ENCODE measurements around the gene ANHX. TPM values are rescaled to one million over a fixed set of nuclear protein-coding genes. Genes with fewer than 3 reads are reported as not detected.

ANHX gene
- total RNA-seq, 1 experiment from 2014 or later: not detected

DNA sequence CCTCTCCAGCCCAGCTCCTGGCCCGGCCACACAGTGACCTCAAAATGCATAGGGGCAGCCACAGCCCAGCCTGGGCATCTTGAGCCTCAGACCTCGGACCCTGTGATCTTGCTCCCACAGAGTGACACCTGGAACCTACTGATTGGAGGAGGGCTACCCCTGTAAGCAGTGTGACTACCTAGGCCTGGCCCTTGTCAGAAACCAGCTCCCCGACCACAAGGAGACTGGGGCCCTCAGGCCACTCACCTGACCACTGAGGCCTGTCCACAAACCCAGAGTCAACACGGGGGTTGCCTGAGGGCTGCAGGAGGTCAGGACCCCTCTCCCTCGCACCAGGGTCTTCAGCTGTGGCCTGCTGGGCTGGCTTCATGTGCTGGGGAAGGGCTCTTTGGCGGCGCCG, 9.0 kb downstream of the ANHX start:
- TF ChIP-seq CTCF (IDR thresholded peaks at IDR 0.05; ENCODE audit: insufficient read depth in 1 of 2, low read depth in 1 of 2, low read length in 1 of 2, severe bottlenecking in 1 of 2, unreplicated experiment in 1 of 2): no peak
- CTCF ChIA-PET: no interaction called here
- Histone ChIP-seq H3K9me3 (no peaks in the 10 kb centered on the region; the same call in 1 of the 2 replicates), H3K36me3 (ENCODE audit: control insufficient read depth, insufficient read depth, low read length) (no peaks in the 10 kb centered on the region), H3K4me3 (ENCODE audit: low read depth, low read length) (no peak overlapping the region), H3K27me3 (replicated peaks; ENCODE audit: control insufficient read depth, insufficient read depth, low read length) (no peaks in the 10 kb centered on the region), H3K4me1 (no peaks in the 10 kb centered on the region)
- POLR2A ChIA-PET: no interaction called here
- Mint-ChIP-seq H3K27ac (ENCODE audit: unreplicated experiment) (no peak overlapping the region), H3K36me3 (ENCODE audit: insufficient read depth, unreplicated experiment) (peaks cover 5% of the 10 kb centered on the region), H3K27me3 (ENCODE audit: insufficient read depth, unreplicated experiment) (no peaks in the 10 kb centered on the region), H3K4me3 (ENCODE audit: unreplicated experiment) (no peak overlapping the region), H3K4me1 (ENCODE audit: low read depth, unreplicated experiment) (no peaks in the 10 kb centered on the region), H3K9me3 (ENCODE audit: unreplicated experiment) (peaks cover 46% of the 10 kb centered on the region)
- no peak for DNase-seq
- no TSS peak for BruUV-seq (replicated peaks)
- intact Hi-C loops (cut with micrococcal nuclease; ENCODE audit: unreplicated experiment): no loop called here

GRCh38 chr12:133225527-133225926, 10.2 kb downstream of the ANHX start:
- Mint-ChIP-seq H3K27ac (ENCODE audit: unreplicated experiment) (no peak overlapping the region), H3K36me3 (ENCODE audit: insufficient read depth, unreplicated experiment) (peaks cover 5% of the 10 kb centered on the region), H3K9me3 (ENCODE audit: unreplicated experiment) (peaks cover 37% of the 10 kb centered on the region), H3K27me3 (ENCODE audit: insufficient read depth, unreplicated experiment) (no peaks in the 10 kb centered on the region), H3K4me3 (ENCODE audit: unreplicated experiment) (no peak overlapping the region), H3K4me1 (ENCODE audit: low read depth, unreplicated experiment) (no peaks in the 10 kb centered on the region)
- TF ChIP-seq CTCF (IDR thresholded peaks at IDR 0.05; ENCODE audit: insufficient read depth in 1 of 2, low read depth in 1 of 2, low read length in 1 of 2, severe bottlenecking in 1 of 2, unreplicated experiment in 1 of 2): no peak
- DNase-seq: no peak
- ChIA-PET POLR2A (no interaction called here), CTCF (no interaction called here)
- no peaks in the 10 kb centered on the region for H3K36me3 ChIP-seq (ENCODE audit: control insufficient read depth, insufficient read depth, low read length)
- H3K4me3 ChIP-seq (ENCODE audit: low read depth, low read length): no peak overlapping the region
- H3K4me1 ChIP-seq: no peaks in the 10 kb centered on the region
- intact Hi-C loops (cut with micrococcal nuclease; ENCODE audit: unreplicated experiment): no loop called here
- BruUV-seq (replicated peaks): no TSS peak
- no peaks in the 10 kb centered on the region; the same call in 1 of the 2 replicates for H3K9me3 ChIP-seq
- no peaks in the 10 kb centered on the region for H3K27me3 ChIP-seq (replicated peaks; ENCODE audit: control insufficient read depth, insufficient read depth, low read length)

DNA sequence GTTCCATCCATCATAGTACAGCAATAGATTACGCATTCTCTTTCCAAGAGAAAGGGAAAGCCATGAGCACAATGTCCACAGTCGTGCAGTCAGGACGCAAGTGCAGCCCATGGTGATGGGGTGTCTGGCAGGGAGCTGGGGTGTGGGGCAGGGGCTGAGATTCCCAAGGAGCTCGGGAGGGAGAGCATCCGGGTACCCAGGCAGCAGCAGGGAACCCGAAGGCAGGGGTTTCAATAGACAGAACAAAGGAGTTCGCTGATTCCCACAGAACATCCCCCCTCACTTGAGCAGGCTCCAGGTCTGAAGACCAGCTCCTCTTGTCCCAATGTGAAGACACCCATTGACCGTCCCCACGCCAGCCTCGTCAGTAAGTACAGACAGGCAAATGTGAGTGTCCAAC, 13.5 kb downstream of the ANHX start:
- BruUV-seq (replicated peaks): no TSS peak
- Mint-ChIP-seq H3K4me3 (ENCODE audit: unreplicated experiment) (no peak overlapping the region), H3K36me3 (ENCODE audit: insufficient read depth, unreplicated experiment) (no peaks in the 10 kb centered on the region), H3K27me3 (ENCODE audit: insufficient read depth, unreplicated experiment) (no peaks in the 10 kb centered on the region), H3K4me1 (ENCODE audit: low read depth, unreplicated experiment) (no peaks in the 10 kb centered on the region), H3K9me3 (ENCODE audit: unreplicated experiment) (peaks cover 42% of the 10 kb centered on the region), H3K27ac (ENCODE audit: unreplicated experiment) (no peak overlapping the region)
- no peaks in the 10 kb centered on the region for H3K4me1 ChIP-seq
- no peaks in the 10 kb centered on the region for H3K27me3 ChIP-seq (replicated peaks; ENCODE audit: control insufficient read depth, insufficient read depth, low read length)
- POLR2A ChIA-PET: no interaction called here
- TF ChIP-seq CTCF (IDR thresholded peaks at IDR 0.05; ENCODE audit: insufficient read depth in 1 of 2, low read depth in 1 of 2, low read length in 1 of 2, severe bottlenecking in 1 of 2, unreplicated experiment in 1 of 2): no peak
- no peak overlapping the region for H3K4me3 ChIP-seq (ENCODE audit: low read depth, low read length)
- no peaks in the 10 kb centered on the region for H3K36me3 ChIP-seq (ENCODE audit: control insufficient read depth, insufficient read depth, low read length)
- DNase-seq: no peak
- intact Hi-C loops (cut with micrococcal nuclease; ENCODE audit: unreplicated experiment): no loop called here
- CTCF ChIA-PET: no interaction called here
- H3K9me3 ChIP-seq: no peaks in the 10 kb centered on the region; the same call in 1 of the 2 replicates
